Measurements from ENCODE around the gene SNRPE.

Gene SNRPE

DNA sequence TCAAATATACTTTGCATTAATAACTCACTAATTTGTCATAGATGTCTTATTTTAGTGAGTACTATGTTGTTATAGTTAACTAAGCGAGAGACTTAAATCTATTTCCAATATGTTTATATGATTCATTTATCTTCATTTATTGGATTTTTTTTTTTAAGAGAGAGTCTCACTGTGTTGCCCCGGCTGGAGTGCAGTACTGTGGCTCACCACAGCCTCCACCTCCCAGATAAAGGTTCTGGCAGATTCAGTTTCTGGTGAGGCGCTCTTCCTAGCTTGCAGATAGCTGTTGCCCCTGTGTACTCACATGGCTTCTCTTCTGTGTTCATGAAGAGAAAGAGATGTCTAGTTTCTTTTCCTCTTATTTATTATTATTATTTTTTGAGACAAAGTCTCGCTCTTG lies 43.9 kb downstream of the SNRPE start:
- H4K20me1 ChIP-seq (ENCODE audit: insufficient read depth, low read length) = no peaks in the 10 kb centered on the region
- no peak overlapping the region for H3K9ac ChIP-seq (ENCODE audit: low read length)
- H3K36me3 ChIP-seq (replicated peaks; ENCODE audit: insufficient read depth, low read length) = no peaks in the 10 kb centered on the region
- no peaks in the 10 kb centered on the region for H3K9me2 ChIP-seq (replicated peaks; ENCODE audit: insufficient read depth, low read length)
- no peak overlapping the region for H3K4me3 ChIP-seq (ENCODE audit: low read length)
- no peaks in the 10 kb centered on the region for H3F3A ChIP-seq (ENCODE audit: insufficient read depth, low read length)
- no peaks in the 10 kb centered on the region for H3K9me3 ChIP-seq (replicated peaks; ENCODE audit: insufficient read depth, low read length)
- no peaks in the 10 kb centered on the region for H3K79me2 ChIP-seq (ENCODE audit: low read length)
- no peak overlapping the region for H3K4me2 ChIP-seq (ENCODE audit: low read depth, low read length)
- no peak for TF ChIP-seq EZH2phosphoT487 (IDR thresholded peaks at IDR 0.05; ENCODE audit: low read length)
- TF ChIP-seq, protein P1, sequence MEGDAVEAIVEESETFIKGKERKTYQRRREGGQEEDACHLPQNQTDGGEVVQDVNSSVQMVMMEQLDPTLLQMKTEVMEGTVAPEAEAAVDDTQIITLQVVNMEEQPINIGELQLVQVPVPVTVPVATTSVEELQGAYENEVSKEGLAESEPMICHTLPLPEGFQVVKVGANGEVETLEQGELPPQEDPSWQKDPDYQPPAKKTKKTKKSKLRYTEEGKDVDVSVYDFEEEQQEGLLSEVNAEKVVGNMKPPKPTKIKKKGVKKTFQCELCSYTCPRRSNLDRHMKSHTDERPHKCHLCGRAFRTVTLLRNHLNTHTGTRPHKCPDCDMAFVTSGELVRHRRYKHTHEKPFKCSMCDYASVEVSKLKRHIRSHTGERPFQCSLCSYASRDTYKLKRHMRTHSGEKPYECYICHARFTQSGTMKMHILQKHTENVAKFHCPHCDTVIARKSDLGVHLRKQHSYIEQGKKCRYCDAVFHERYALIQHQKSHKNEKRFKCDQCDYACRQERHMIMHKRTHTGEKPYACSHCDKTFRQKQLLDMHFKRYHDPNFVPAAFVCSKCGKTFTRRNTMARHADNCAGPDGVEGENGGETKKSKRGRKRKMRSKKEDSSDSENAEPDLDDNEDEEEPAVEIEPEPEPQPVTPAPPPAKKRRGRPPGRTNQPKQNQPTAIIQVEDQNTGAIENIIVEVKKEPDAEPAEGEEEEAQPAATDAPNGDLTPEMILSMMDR (IDR thresholded peaks at IDR 0.05; ENCODE audit: low read length) = no peak
- no peak for TF ChIP-seq EZH2 (optimal IDR thresholded peaks at IDR 0.05; ENCODE audit: low read depth, low read length)
- no peak for DNase-seq
- no peak overlapping the region for H2AFZ ChIP-seq (ENCODE audit: low read length)
- H3K27ac ChIP-seq (ENCODE audit: low read length) = no peak overlapping the region
- no peaks in the 10 kb centered on the region for H3K4me1 ChIP-seq (ENCODE audit: low read length)
- H3K27me3 ChIP-seq (replicated peaks; ENCODE audit: insufficient read depth, low read length) = no peaks in the 10 kb centered on the region

DNA sequence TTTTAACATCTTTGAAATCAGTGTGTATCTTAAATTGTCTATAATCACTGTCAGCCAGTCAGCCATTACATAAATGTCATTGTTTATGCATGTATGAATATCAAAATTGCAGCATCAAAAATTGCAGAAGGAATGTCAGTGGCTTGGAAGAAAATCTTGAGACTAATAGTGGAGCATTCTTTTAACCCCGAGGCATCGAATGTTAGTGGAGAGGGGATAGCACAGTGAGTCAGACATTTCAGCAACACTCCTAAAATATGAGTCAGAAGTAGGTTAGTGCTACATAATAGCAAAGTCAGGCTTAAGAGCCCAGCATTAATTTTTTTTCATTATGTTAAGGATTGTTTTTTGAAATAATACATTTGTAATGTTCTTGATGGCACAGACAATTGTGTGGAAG lies 45.5 kb downstream of the SNRPE start:
- Histone ChIP-seq H3K27me3 (replicated peaks; ENCODE audit: insufficient read depth, low read length) (no peaks in the 10 kb centered on the region), H3K36me3 (replicated peaks; ENCODE audit: insufficient read depth, low read length) (no peaks in the 10 kb centered on the region), H3K9ac (ENCODE audit: low read length) (no peak overlapping the region), H3K4me1 (ENCODE audit: low read length) (no peaks in the 10 kb centered on the region), H3K4me3 (ENCODE audit: low read length) (no peak overlapping the region), H3K9me2 (replicated peaks; ENCODE audit: insufficient read depth, low read length) (no peaks in the 10 kb centered on the region), H3K9me3 (replicated peaks; ENCODE audit: insufficient read depth, low read length) (no peaks in the 10 kb centered on the region), H3F3A (ENCODE audit: insufficient read depth, low read length) (no peaks in the 10 kb centered on the region), H3K4me2 (ENCODE audit: low read depth, low read length) (no peak overlapping the region), H4K20me1 (ENCODE audit: insufficient read depth, low read length) (no peaks in the 10 kb centered on the region), H3K79me2 (ENCODE audit: low read length) (no peaks in the 10 kb centered on the region), H3K27ac (ENCODE audit: low read length) (no peak overlapping the region), H2AFZ (ENCODE audit: low read length) (no peak overlapping the region)
- no peak for DNase-seq
- TF ChIP-seq EZH2phosphoT487 (IDR thresholded peaks at IDR 0.05; ENCODE audit: low read length) (no peak), EZH2 (optimal IDR thresholded peaks at IDR 0.05; ENCODE audit: low read depth, low read length) (no peak)
- TF ChIP-seq, protein P1 (IDR thresholded peaks at IDR 0.05; ENCODE audit: low read length) = no peak

DNA sequence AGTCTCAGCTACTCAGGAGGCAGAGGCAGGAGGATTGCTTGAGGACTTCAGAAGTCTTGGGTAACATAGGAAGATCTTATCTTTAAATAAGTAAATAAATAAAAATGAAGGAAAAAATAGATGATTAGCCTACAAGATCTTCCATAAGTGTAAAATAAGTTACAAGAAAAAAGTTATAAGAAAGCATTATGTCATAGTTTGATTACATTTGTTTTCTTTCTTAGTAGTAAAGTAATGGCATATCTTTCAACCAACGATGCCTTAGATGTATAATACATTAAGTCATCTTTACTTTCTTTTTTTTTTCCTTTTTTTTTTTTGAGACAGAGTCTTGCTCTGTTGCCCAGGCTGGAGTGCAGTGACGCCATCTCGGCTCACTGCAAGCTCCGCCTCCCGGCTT lies 46.5 kb downstream of the SNRPE start:
- no peaks in the 10 kb centered on the region for H4K20me1 ChIP-seq (ENCODE audit: insufficient read depth, low read length)
- no peaks in the 10 kb centered on the region for H3F3A ChIP-seq (ENCODE audit: insufficient read depth, low read length)
- TF ChIP-seq EZH2phosphoT487 (IDR thresholded peaks at IDR 0.05; ENCODE audit: low read length) (no peak), EZH2 (optimal IDR thresholded peaks at IDR 0.05; ENCODE audit: low read depth, low read length) (no peak)
- TF ChIP-seq, protein P1 (IDR thresholded peaks at IDR 0.05; ENCODE audit: low read length) = no peak
- no peaks in the 10 kb centered on the region for H3K36me3 ChIP-seq (replicated peaks; ENCODE audit: insufficient read depth, low read length)
- H3K4me1 ChIP-seq (ENCODE audit: low read length) = no peaks in the 10 kb centered on the region
- no peak for DNase-seq
- H3K9me2 ChIP-seq (replicated peaks; ENCODE audit: insufficient read depth, low read length) = no peaks in the 10 kb centered on the region
- H3K4me3 ChIP-seq (ENCODE audit: low read length) = no peak overlapping the region
- no peaks in the 10 kb centered on the region for H3K79me2 ChIP-seq (ENCODE audit: low read length)
- no peaks in the 10 kb centered on the region for H3K9me3 ChIP-seq (replicated peaks; ENCODE audit: insufficient read depth, low read length)
- H2AFZ ChIP-seq (ENCODE audit: low read length) = no peak overlapping the region
- H3K4me2 ChIP-seq (ENCODE audit: low read depth, low read length) = no peak overlapping the region
- H3K27me3 ChIP-seq (replicated peaks; ENCODE audit: insufficient read depth, low read length) = no peaks in the 10 kb centered on the region
- H3K27ac ChIP-seq (ENCODE audit: low read length) = no peak overlapping the region
- H3K9ac ChIP-seq (ENCODE audit: low read length) = no peak overlapping the region

Measured in MM.1S (cell line).